HG03460 (cell line): ENCODE data around the gene C2CD3.
A peak's percentile ranks its signal among the peaks of the same experiment; 100 is the strongest.

Source experiments
- ATAC-seq: cut with Tn5 transposase; IDR thresholded peaks from one replicate; pipeline ENCODE4 v1.9.1; 2021; ENCODE audit not compliant: unreplicated experiment

C2CD3 gene, protein sequence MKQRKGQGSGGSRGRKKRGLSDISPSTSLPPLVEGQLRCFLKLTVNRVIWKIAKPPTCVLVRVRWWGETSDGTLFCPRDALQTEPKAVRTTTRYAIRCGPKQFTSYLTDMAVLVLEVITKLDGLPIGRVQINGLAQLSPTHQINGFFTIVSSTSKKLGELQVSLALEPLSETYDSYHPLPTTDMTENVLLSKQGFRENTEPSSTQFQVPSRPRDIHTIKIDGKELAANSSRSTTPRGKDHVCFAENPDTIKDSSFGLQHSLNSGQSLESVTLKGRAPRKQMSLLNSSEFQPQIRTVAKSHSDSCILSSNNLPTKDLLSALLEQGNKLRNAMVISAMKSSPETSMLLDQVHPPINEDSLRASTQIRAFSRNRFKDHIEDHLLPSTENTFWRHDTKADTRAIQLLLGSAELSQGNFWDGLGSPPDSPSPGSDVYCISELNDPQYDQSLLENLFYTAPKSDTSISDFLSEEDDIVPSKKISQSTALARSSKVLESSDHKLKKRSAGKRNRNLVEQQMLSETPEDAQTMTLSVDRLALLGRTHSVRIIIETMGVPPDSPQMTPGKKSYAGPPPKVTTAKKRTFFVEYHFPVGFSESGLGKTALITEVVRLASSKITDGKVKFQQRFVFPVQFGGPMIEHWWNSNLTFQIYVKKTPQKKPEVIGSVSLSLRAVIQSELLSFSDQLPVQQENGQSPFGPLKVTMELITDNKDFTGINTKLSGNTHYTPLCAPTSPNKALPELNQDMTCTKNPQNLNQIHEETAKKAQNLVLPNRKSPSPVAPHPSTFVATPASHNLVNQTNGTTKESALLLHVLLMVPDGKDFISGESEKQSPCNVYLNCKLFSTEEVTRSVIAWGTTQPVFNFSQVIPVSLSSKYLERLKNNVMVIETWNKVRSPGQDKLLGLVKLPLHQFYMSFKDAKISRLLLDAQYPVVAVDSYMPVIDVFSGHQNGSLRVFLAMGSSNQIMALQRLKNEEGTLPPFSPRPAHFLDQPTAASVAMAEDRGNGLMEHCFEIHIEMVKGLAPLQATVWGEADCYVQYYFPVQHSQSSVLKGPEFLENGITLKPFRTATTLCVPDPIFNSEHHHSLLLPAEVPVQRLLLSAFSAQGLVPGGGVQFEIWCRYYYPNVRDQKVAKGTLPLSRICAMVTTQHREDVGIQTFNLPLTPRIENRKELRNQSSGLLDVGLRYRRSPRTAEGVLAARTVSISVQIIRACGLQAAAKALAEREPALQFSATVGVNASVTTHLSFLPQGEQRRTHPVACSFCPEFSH (N-terminal part only)

DNA sequence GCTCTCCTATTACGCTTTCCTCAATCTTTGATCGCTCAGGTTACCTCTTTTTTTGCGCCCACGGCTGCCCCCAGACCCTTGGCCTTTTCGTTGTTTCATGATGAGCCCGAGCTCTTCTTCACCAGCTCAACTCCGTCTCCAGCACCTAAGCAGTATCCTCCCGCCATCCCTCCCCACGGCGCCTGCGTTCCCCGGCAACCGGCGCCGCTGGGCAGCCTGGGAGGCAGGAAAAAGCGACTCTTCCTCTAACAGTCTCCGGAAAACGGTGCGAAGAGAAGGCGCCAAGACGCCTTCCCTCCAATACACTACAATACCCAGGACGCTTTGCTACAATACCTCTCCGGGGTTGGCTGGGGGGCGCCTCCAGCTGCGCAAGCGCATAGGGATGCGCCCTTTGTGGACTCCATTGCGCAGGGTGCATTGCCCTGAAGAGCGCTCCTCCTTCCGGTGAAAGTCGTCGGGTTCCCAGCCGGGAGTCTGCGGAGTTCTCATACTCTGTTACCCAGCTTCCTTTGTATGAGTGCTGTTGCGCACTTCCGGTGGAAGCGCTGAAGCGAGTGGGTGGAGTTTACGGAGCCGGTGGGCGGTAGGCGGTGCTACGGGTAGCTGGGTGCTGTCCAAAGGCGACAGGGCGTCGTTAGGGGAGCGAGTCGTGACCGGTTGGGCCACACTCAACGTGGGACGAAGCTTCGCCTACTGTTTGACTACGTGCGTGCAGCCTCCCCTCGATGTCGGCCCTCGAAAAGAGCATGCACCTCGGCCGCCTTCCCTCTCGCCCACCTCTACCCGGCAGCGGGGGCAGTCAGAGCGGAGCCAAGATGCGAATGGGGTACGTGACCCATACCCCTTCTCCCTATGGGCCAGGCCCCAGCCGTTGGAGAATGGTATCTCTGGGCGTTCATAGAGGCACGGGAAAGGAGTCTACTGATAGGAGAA is at the start of gene C2CD3, which contains the start of gene PPME1:
Gene C2CD3 (minus strand): TSS at position 309 of the 936 bp plus-strand sequence. CDS start 210 bp downstream, at position 99.
Gene PPME1 (plus strand): TSS at position 596 of the 936 bp plus-strand sequence. CDS start 133 bp downstream, at position 729.
- ATAC-seq: peak; percentile 96

DNA sequence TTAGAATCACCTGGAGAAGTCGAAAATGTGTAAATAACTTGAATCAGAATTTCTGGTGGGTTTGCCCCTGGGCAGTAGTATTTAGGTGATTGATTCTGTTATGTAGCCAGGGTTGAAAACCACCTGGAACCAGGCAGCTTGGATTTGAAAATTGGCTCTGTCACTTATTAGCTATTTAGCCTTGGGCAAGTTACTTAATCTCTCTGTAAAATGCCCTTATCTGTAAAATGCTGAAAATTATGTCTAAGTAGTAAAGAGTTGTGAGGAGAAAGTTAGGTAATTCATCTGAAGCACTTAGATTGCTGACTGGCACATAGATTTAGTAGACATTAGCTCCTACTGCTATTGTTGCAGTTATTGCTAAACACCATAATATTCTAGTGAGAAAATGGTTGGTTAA is 49.6 kb upstream of the C2CD3 start:
- ATAC-seq: no peak

DNA sequence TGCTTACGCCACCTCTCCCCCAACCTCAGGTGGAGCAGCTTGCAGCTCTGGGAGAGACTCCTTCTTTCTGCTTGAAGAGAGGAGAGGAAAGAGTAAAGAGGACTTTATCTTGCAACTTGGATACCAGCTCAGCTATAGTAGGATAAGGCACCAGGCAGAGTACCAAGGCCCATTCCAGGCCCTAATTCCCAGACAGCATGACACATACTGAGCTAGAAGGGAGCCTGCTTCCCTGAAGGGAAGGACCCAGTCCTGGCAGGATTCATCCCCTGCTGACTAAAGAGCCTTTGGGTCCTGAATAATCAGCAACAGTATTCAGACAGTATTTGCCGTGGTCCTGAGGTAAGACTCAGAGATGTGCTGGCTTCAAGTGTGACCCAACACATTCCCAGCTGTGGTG is 41.7 kb upstream of the C2CD3 start:
- ATAC-seq: no peak

DNA sequence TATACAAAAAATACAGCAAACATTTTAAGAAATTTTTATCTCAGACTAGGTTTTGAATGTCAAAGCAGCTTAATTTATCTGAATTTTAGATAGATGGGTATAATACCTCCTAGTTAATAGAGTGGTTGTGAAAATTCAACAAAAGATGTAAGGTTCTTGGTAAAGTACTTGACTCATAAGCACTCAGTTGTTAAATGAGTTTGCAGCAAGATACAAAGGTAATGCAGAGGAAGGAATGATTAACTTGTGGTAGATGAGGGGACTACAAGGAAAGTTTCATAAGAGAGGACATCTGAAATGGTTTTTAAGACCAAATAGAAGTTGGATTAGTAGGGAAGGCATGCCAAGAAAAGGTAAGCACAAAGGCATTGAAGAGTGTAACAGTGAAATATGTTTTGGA is 37.7 kb upstream of the C2CD3 start:
- ATAC-seq: no peak

DNA sequence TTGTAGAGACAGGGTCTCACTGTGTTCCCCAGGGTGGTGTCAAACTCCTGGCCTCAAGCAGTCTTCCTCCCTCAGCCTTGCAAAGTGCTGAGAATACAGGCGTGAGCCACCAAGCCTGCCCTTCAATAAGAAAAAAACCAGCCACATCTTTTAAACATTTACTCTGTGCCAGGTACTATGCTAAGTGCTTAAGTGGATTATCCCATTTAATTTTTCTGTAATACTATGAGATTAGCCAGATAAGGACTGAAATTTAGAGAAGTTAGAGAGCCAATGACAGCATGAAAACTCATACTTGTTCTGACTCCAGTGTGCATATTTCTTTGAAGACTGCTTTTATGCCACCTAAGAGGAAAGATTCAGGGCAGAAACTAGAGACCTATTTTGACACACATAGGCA is 35.9 kb upstream of the C2CD3 start:
- ATAC-seq: no peak

DNA sequence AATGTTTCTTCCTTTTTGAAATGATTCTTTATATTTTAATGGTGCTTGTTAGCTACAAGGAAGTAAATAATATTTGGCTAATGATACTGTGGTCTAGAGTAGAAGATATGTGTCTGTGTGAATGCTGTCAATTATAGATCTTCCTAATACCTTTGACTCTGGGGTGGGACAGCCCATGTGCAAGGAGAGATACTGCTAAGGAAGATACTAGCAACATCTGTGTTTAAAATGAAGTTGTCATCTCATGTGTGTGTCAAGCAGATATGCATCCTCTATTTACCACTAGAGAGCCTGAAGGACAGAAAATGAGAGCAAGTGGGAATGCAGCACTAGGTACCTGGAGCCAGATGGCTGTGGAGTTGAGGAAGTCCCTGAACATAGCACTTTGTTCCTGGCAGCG is 34.4 kb upstream of the C2CD3 start:
- ATAC-seq: no peak

DNA sequence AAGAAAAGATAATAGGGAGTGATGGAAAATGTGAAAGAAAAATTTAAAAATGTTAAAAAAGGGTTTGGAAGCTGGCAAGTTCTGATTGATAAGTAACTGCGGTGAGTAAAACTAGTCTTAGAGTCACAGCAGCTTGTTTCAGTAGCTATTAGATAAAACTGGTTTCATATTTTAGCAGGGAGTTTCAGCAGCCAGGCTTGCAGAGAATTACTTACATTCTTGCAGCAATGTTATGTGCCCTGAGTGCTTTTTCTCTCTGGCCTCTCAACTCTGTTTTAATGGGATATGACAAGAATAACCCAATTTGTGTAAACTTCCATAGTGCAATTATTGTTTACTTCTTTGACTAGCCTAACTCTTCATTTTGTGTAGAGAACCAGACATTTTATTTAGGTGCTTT is 33.9 kb upstream of the C2CD3 start:
- ATAC-seq: no peak

DNA sequence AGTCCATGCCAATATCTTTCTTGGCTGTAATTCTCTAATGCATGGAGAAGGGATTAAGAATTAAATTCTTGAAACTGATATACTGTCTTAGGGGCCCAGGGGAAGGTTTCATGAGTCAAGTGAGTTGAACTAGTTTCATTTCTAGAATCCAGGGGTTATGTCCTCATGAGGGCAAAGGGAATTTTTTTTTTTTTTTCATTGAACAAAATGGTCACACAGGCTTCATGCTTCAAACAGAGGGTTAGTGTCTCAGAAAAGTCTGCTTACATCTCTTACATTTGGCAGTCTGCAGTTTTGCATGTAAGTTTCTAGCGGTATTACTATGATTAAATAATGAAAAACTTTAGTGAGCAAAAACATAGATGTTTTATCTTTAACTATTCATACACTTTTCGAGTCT is 33.2 kb upstream of the C2CD3 start:
- ATAC-seq: no peak

DNA sequence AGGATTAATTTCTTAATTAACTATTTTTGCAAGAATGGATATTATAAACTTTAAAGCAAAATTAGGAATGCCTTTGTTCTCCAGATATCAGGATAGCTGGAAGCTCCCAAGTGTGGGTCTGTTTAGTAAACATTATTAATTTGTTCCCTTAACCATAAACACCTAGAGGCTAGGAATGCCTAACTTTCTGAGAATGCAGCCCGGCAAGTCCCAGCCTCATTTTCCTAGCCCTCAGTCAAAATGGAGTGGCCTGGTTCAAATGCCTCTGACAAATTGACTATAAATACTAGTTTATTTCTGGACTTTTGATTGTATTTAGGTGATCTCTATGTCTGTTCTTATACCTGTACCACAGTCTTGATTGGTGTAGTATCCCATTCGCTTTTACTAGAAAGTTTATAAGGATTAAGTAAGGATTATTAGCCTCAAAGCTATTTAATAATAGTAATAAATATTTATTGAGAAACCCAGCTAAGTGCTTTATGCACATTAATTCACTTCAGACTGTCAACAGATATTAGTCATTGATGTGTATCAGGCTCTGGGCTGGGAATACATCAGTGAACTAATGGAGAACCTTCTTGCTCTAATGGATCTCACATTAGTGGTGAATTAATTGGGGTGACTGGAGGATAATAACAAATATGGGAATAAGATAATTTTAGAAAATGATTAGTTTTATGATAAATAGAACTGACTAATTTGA is 26.1 kb upstream of the C2CD3 start:
- ATAC-seq: no peak

DNA sequence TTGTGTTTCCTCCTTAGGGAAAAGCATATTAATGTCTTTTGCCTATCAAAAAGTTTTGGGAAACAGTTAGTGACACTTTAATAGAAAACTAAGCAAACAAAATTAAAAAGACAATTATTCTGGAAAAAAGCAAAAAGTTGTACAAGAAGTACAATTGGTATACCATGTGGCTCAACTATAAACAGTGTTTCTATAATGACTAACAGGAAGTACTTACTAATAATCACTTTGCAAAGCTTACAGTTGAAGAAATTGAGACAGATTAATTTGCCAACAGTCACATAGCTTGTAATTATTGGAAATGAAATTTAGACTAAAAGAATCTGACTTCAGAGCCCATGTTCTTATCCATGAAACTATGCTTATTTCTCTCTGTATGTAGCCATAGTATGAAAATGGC is 25.0 kb upstream of the C2CD3 start:
- ATAC-seq: no peak

DNA sequence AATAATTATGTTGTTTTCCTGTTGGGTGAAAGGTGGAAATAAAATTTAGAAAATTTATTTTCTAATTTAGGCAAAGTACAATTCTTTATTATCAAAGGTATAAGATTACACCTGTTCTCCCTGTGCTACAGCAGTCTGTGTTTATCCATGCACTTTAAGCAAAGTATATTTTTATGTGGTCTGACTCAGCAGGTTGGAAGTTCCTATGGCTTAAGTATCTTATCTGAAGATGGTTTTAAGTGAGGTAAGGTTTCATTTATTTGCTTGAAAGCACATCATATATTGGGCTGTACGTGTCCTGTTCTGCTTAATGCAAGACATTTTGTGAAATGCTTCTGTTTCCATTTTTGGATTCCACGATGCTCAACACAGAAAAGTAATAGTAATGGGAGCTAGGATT is 14.9 kb upstream of the C2CD3 start:
- no peak for ATAC-seq

DNA sequence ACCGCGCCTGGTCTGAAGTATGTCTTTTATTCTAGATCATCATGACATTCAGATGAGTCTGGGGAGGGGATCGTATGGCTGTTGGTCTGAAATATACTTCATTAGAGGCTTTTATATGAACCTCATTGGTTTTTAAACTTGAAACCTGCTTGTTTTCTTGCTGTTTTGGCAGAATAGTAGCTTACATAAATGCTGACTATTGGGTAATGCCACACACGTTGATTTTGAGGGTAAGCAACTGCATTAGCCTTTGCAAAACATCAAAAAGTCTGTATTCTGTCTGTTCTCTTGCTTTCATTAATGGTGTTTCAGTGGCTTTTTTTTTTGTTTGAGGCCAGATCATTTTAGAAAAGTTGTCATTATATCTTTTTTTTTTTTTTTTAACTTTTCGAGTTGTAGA is 14.5 kb upstream of the C2CD3 start:
- ATAC-seq: no peak

DNA sequence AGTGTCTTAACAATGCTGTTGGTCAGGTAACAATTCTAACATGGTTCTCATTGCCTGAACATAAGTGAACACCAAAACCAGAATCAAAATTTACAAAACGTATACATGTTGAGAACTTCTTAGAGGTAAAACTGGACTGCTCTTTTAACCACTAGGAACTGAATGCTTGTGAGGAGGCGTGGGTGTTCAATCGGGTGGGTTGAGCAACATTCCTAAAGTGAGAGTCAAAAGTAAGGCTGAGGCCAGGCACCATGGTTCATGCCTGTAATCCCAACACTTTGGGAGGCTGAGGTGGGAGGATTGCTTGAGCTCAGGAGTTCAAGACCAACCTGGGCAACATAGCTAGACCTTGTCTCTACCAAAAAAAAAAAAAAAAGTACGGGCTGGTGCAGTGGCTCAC is 11.8 kb upstream of the C2CD3 start:
- no peak for ATAC-seq

DNA sequence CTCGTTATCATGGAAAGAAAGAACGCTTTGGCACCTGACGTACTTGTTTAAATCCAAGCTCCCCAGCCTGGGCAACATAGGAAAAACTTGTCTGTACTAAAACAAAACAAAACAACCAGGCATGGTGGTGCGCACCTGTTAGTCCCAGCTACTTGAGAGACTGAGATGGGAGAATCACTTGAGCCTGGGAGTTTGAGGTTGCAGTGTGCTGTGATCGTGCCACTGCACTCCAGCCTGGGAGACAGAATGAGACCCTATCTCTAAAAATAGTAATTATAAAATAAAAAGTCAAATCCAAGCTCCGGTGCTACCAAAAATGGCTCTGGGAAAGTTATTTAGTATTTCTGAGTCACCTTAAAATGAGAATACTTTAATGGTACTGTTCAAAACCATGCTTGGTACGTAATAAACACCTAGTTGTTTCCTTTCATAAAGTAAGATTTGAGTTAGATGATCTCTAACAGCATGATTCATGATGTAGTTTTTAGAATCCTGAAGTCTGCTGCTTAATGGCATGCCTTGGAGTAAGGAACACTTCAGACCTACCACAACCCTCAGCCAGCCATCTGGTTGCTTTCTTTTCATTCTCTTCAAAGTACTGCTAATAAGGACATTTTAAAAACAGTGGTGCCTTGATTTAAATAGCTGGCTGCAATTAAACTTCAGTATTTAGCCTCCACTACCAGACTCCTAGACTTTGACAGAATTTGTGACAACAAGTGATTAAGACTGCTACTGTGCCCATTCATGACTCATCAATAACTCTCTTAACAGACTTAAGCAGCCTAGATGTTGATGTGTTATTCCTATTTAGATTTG is 8.6 kb upstream of the C2CD3 start:
- no peak for ATAC-seq

DNA sequence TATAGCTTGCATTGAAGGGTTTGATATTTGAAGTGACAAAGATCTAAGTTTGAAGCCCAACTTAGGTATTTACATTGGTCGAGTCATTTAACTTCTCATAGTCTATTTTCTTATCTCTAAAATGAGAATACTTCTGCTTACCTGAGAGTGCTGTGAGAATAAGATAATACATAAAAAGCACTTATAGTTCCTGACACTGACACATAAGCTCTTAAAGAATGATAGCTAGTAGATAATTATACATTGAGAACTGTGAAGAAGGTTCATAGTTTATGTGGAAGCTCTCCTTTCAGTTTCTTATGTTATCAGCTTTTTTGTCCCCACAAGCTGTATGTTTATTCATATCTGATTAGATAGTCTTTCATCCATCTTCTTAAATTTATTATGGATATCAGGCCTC is 5.1 kb upstream of the C2CD3 start:
- ATAC-seq: no peak

DNA sequence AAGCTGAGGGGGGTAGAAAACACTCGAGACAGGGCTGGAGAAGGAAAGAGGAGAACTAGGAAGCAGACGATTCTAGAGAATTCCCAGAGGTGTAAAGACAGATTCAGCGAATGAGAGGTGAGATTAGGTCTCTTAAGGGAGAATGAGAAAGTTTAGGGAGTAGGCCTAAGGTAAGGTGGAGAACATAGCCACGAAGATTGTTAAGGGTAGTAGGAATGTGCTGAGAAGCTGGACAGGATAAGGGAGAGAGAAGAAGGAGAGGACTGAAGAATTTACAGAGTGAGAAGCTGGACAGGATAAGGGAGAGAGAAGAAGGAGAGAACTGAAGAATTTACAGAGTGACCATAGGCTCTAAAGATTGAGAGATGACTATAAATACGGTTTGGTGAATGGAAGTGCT is 1.2 kb upstream of the C2CD3 start:
- no peak for ATAC-seq

DNA sequence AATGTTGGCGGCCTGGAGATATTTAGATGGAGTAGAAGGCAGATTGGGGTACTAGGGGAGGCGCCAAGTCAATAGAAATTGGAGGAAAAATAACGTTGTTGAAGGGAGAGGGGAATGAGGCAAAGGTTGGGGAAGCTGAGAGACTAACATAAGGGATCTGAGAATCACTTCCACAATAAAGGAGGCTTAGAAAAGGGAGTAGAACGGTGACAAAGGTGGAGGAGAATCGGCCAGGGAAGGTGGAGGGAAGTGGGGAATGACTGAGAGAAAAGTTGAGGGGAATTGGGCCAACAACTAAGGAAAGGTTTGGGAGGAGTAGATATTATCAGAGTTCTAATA is 797 bp upstream of the C2CD3 start:
- no peak for ATAC-seq

DNA sequence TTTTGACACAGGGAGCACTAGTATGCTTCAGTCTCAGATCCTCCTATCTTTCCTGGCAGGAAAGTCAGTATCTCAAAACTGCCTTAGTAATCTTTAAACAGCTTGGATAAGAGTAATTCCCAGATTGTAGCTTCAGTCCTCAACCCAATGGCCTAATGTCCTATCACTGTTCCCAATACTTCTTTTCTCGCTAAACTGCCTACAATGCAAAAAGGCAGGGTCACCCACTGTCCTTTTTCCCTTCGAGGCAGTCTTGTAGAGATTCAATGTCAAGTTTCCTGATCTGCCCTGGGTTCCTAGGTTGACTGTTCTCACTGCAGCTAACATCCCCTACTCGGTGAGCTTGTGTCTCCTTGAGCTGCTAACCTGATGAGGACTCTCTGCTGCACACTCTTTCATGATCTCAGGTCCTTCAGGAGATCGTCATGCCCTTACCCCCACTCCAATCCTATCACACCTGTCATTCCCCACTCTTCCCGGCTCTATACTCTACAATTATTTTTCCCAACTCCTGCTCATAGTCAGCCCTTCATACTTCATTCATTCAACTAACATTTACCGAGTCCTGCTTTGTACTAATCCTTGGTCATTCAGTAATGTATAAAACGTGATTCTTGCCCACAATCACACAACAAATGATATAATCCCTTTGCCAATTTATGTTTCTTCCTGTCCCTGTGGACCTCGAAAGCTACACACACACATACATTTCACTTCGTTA is 904 bp downstream of the C2CD3 start:
- no peak for ATAC-seq
